B cell (primary cell): ENCODE data around the gene RUBCNL. TPM values are rescaled to one million over a fixed set of nuclear protein-coding genes. Genes with fewer than 3 reads are reported as not detected.
A peak's percentile ranks its signal among the peaks of the same experiment; 100 is the strongest.

Experiments used
- ATAC-seq: fragments of 200-7000 bp; cut with Tn5 transposase; one replicate; pipeline ENCODE4 v1.10.0; 2021; ENCODE audit warnings: low read depth, mild to moderate bottlenecking, moderate number of reproducible peaks, moderate library complexity
- CTCF ChIA-PET: fragments of 350-600 bp; sonication (Branson Sonifier 250); formaldehyde crosslinking; loops from one replicate; lab custom pipeline; 2021; ENCODE audit warnings: antibody characterized with exemption, inconsistent platforms; lab: Charles Lee
- POLR2A ChIA-PET: fragments of 350-600 bp; sonication (Branson Sonifier 250); formaldehyde crosslinking; loops from one replicate; lab custom pipeline; 2021; ENCODE audit warnings: antibody characterized with exemption; lab: Charles Lee
- DNase-seq: peaks from one replicate; pipeline ENCODE4 v3.0.0; 2013
- H2AFZ ChIP-seq: 2 replicates; pipeline ENCODE4 v1.6.1; 2012; ENCODE audit warnings: mild to moderate bottlenecking, low read depth, low read length; ENCODE audit not compliant: insufficient read depth, poor library complexity, severe bottlenecking
- H3K27ac ChIP-seq, 2 donors: 1 replicate in 1 of 2; 2 replicates in 1 of 2; pipeline ENCODE4 v1.5.1; 2012 to 2013; ENCODE audit warnings: low read length in 2 of 2, mild to moderate bottlenecking in 2 of 2, moderate library complexity in 1 of 2
- H3K27me3 ChIP-seq, 4 experiments: fragments of 200-600 bp in 1 of 4; sonication (generic) in 1 of 4; replicated peaks in 1 of 4; 1 replicate in 2 of 4; 2 replicates in 2 of 4; pipeline versions ENCODE4 v1.6.1 to v1.7.0; 2013 to 2016; ENCODE audit warnings: low read length in 3 of 4, mild to moderate bottlenecking in 2 of 4, mixed read lengths in 1 of 4, moderate library complexity in 1 of 4; ENCODE audit not compliant: insufficient read depth in 4 of 4, control insufficient read depth in 3 of 4; ENCODE audit errors: control extremely low read depth in 1 of 4
- H3K36me3 ChIP-seq, 2 experiments: replicated peaks in 1 of 2; 1 replicate in 1 of 2; 2 replicates in 1 of 2; pipeline versions ENCODE4 v1.6.1 to v1.7.1; 2013; ENCODE audit warnings: low read length in 1 of 2; ENCODE audit not compliant: insufficient read depth in 2 of 2, control insufficient read depth in 1 of 2; ENCODE audit errors: control extremely low read depth in 1 of 2, extremely low read depth in 1 of 2
- H3K4me1 ChIP-seq, 2 donors: fragments of 200-600 bp in 1 of 2; sonication (generic) in 1 of 2; 1 replicate in 1 of 2; 2 replicates in 1 of 2; pipeline versions ENCODE4 v1.5.1 to v1.6.1; 2013 to 2017; ENCODE audit warnings: low read length in 2 of 2; ENCODE audit not compliant: control insufficient read depth in 2 of 2, insufficient read depth in 2 of 2
- H3K4me2 ChIP-seq: replicated peaks from 2 replicates; pipeline ENCODE3; 2012; ENCODE audit warnings: mild to moderate bottlenecking, low read depth, low read length; ENCODE audit not compliant: poor library complexity, severe bottlenecking
- H3K4me3 ChIP-seq, 5 experiments: fragments of 200-600 bp in 1 of 5; sonication (generic) in 1 of 5; 1 replicate in 3 of 5; 2 replicates in 2 of 5; pipeline versions ENCODE4 v1.5.1 to v1.7.0; 2011 to 2016; ENCODE audit warnings: low read length in 4 of 5, mild to moderate bottlenecking in 4 of 5, low read depth in 2 of 5, control low read depth in 1 of 5, moderate library complexity in 1 of 5; ENCODE audit not compliant: insufficient read depth in 1 of 5; ENCODE audit errors: control extremely low read depth in 1 of 5, extremely low read depth in 1 of 5
- H3K79me2 ChIP-seq: fragments of 200-600 bp; sonication (generic); one replicate; pipeline ENCODE4 v1.6.0; 2016; ENCODE audit warnings: low read length; ENCODE audit not compliant: control insufficient read depth, insufficient read depth
- H3K9ac ChIP-seq: fragments of 200-600 bp; sonication (generic); 2 replicates; pipeline ENCODE4 v1.6.1; 2017; ENCODE audit warnings: mild to moderate bottlenecking, low read length, moderate library complexity
- H3K9me3 ChIP-seq, 3 donors: one replicate each; pipeline versions ENCODE4 v1.6.1 to v1.7.1; 2013; ENCODE audit warnings: low read length in 2 of 3; ENCODE audit not compliant: control insufficient read depth in 2 of 3, insufficient read depth in 1 of 3; ENCODE audit errors: control extremely low read depth in 1 of 3
- H4K20me1 ChIP-seq: 2 replicates; pipeline ENCODE4 v1.6.0; 2012; ENCODE audit warnings: mild to moderate bottlenecking, low read length; ENCODE audit not compliant: insufficient read depth, control insufficient read depth, poor library complexity, severe bottlenecking
- H3K27ac Mint-ChIP-seq: one replicate; pipeline ENCODE4 v1.8.0; 2021; ENCODE audit warnings: mixed read lengths
- H3K27me3 Mint-ChIP-seq: one replicate; pipeline ENCODE4 v1.8.0; 2021; ENCODE audit warnings: mixed read lengths
- H3K4me1 Mint-ChIP-seq: one replicate; pipeline ENCODE4 v1.8.0; 2021; ENCODE audit warnings: mixed read lengths
- H3K4me3 Mint-ChIP-seq: one replicate; pipeline ENCODE4 v1.8.0; 2021; ENCODE audit warnings: mixed read lengths
- H3K9me3 Mint-ChIP-seq: one replicate; pipeline ENCODE4 v1.8.0; 2022; ENCODE audit warnings: mixed read lengths; ENCODE audit not compliant: insufficient read depth
- EZH2 ChIP-seq: IDR thresholded peaks from 2 replicates; pipeline ENCODE4 v1.6.1; 2012; ENCODE audit warnings: borderline replicate concordance, low read depth, mild to moderate bottlenecking, moderate library complexity, low read length; ENCODE audit not compliant: insufficient read depth, poor library complexity, severe bottlenecking
- WGBS: methylation state at CpG from one replicate; pipeline ENCODE4 v1.1.5; 2013; ENCODE audit warnings: missing lambda C conversion rate; ENCODE audit not compliant: insufficient coverage; 5-methylcytosine and 5-hydroxymethylcytosine counted together
- intact Hi-C: fragments of 100-400 bp; cut with micrococcal nuclease; formaldehyde crosslinking; loops from one replicate; pipeline ENCODE4 v1.10.0; 2022
- polyA plus RNA-seq: library from polyadenylated mRNA; depleted of rRNA; stranded (reverse); fragments of >200 nt; gene quantifications from 2 replicates; pipeline ENCODE4 v1.2.3, GENCODE V29; 2012
- total RNA-seq, 2 donors: library from RNA; stranded (reverse); fragments of 120-200 nt in 1 of 2; gene quantifications; 1 replicate in 1 of 2; 2 replicates in 1 of 2; pipeline versions ENCODE4 v1.2.3 to v1.2.4, GENCODE V29; 2013 to 2022
- TF ChIP-seq, protein P1 (sequence below): fragments of 200-600 bp; IDR thresholded peaks from one replicate; pipeline ENCODE4 v1.8.0; 2022; ENCODE audit warnings: antibody characterized with exemption, mild to moderate bottlenecking

RUBCNL gene
- total and polyA plus RNA-seq, 2 donors (not counting 1 experiment from before 2014, with no cell fraction given), result 185 to 370 TPM

GRCh38 chr13:46296921-46297320 lies 90.1 kb downstream of the RUBCNL start:
- Histone ChIP-seq H3K27me3 (no peaks in the 10 kb centered on the region), H4K20me1 (no peaks in the 10 kb centered on the region), H3K4me1 (peaks cover 7 to 10% of the 10 kb centered on the region in 2 donors), H3K36me3 (no peaks in the 10 kb centered on the region), H3K4me2 (no peak overlapping the region), H3K4me3 (no peak overlapping the region), H2AFZ (no peak overlapping the region), H3K27ac (no peak overlapping the region), H3K79me2 (no peaks in the 10 kb centered on the region), H3K9ac (no peak overlapping the region), H3K9me3 (peaks cover 1 to 12% (median 3%) of the 10 kb centered on the region in 3 donors)
- ATAC-seq, result no peak
- H3K27ac Mint-ChIP-seq, result no peak overlapping the region
- H3K4me1 Mint-ChIP-seq, result peaks cover 14% of the 10 kb centered on the region
- peaks cover 5% of the 10 kb centered on the region for H3K9me3 Mint-ChIP-seq
- intact Hi-C loops, result no loop called here
- ChIA-PET CTCF (no interaction called here), POLR2A (no interaction called here)
- DNase-seq, result no peak
- TF ChIP-seq, protein P1, sequence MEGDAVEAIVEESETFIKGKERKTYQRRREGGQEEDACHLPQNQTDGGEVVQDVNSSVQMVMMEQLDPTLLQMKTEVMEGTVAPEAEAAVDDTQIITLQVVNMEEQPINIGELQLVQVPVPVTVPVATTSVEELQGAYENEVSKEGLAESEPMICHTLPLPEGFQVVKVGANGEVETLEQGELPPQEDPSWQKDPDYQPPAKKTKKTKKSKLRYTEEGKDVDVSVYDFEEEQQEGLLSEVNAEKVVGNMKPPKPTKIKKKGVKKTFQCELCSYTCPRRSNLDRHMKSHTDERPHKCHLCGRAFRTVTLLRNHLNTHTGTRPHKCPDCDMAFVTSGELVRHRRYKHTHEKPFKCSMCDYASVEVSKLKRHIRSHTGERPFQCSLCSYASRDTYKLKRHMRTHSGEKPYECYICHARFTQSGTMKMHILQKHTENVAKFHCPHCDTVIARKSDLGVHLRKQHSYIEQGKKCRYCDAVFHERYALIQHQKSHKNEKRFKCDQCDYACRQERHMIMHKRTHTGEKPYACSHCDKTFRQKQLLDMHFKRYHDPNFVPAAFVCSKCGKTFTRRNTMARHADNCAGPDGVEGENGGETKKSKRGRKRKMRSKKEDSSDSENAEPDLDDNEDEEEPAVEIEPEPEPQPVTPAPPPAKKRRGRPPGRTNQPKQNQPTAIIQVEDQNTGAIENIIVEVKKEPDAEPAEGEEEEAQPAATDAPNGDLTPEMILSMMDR, result no peak
- TF ChIP-seq EZH2, result no peak
- 100% methylated on average over 1 of the region's 3 CpGs for WGBS
- H3K4me3 Mint-ChIP-seq, result no peak overlapping the region
- peaks cover 14% of the 10 kb centered on the region for H3K27me3 Mint-ChIP-seq

- no peaks in the 10 kb centered on the region for H3K27me3 ChIP-seq
- H3K9ac ChIP-seq, result no peak overlapping the region
- Mint-ChIP-seq H3K27ac (peak overlapping the region; percentile 11), H3K27me3 (peaks cover 11% of the 10 kb centered on the region), H3K4me1 (peaks cover 14% of the 10 kb centered on the region), H3K4me3 (no peak overlapping the region), H3K9me3 (peaks cover 3% of the 10 kb centered on the region)
- H3K4me2 ChIP-seq, result peak overlapping the region; percentile 40
- H4K20me1 ChIP-seq, result no peaks in the 10 kb centered on the region
- ChIA-PET CTCF (interaction anchor here (0.6 to 1.2 kb wide), 4 partner anchors 13 to 168 kb away, joined by 3 to 4 read pairs (median 3); no protein-coding TSS in a partner anchor), POLR2A (no interaction called here)
- no peak overlapping the region for H3K4me3 ChIP-seq
- 100% methylated on average over 2 of the region's 3 CpGs for WGBS
- peak; percentile 21 for ATAC-seq
- no peaks in the 10 kb centered on the region for H3K36me3 ChIP-seq
- intact Hi-C loops, result no loop called here
- H3K79me2 ChIP-seq, result no peaks in the 10 kb centered on the region
- H3K9me3 ChIP-seq, result peaks cover 0 to 9% (median 1%) of the 10 kb centered on the region in 3 donors
- H3K27ac ChIP-seq, result no peak overlapping the region
- H2AFZ ChIP-seq, result peak overlapping the region; percentile 53
- H3K4me1 ChIP-seq, result peaks cover 7 to 10% of the 10 kb centered on the region in 2 donors
- TF ChIP-seq EZH2, result no peak
- TF ChIP-seq, protein P1, result no peak
- DNase-seq, result no peak
Observed at GRCh38 chr13:46296115-46296822, 90.8 kb downstream of the RUBCNL start.
